Astrocyte (in vitro differentiated cells and primary cell): Measurements from ENCODE around the gene KCNG2. TPM values are rescaled to one million over a fixed set of nuclear protein-coding genes. Genes with fewer than 3 reads are reported as not detected.

ENCODE experiments used
- DNase-seq: peaks from one replicate; pipeline ENCODE4 v3.0.0-alpha.2; 2010; ENCODE audit warnings: low read depth
- FAIRE-seq: peaks from 2 replicates; lab custom pipeline; 2011; peaks lifted over from hg19 to GRCh38; lab: Jason Lieb, UNC
- H2AFZ ChIP-seq: 2 replicates; pipeline ENCODE4 v1.6.0; 2012; ENCODE audit warnings: low read depth, low read length, inconsistent platforms
- H3K27ac ChIP-seq: 2 replicates; pipeline ENCODE4 v1.5.1; 2011; ENCODE audit warnings: low read depth, low read length, inconsistent platforms
- H3K27me3 ChIP-seq: 2 replicates; pipeline ENCODE4 v1.6.0; 2011; ENCODE audit warnings: low read length, inconsistent platforms; ENCODE audit not compliant: insufficient read depth
- H3K36me3 ChIP-seq: 2 replicates; pipeline ENCODE4 v1.5.1; 2011; ENCODE audit warnings: low read length, inconsistent platforms; ENCODE audit not compliant: insufficient read depth
- H3K4me1 ChIP-seq: 2 replicates; pipeline ENCODE4 v1.5.1; 2011; ENCODE audit warnings: low read length, inconsistent platforms; ENCODE audit not compliant: insufficient read depth
- H3K4me2 ChIP-seq: 2 replicates; pipeline ENCODE4 v1.6.0; 2012; ENCODE audit warnings: low read length, inconsistent platforms
- H3K4me3 ChIP-seq: 2 replicates; pipeline ENCODE4 v1.5.1; 2011; ENCODE audit warnings: low read depth, mild to moderate bottlenecking, low read length, inconsistent platforms; ENCODE audit not compliant: insufficient read depth
- H3K79me2 ChIP-seq: 2 replicates; pipeline ENCODE4 v1.6.0; 2012; ENCODE audit warnings: mild to moderate bottlenecking, low read length, inconsistent platforms; ENCODE audit not compliant: insufficient read depth
- H3K9ac ChIP-seq: 2 replicates; pipeline ENCODE4 v1.6.0; 2012; ENCODE audit warnings: mild to moderate bottlenecking, low read length, inconsistent platforms
- H3K9me3 ChIP-seq: 2 replicates; pipeline ENCODE4 v1.5.1; 2012; ENCODE audit warnings: low read depth, mild to moderate bottlenecking, low read length, inconsistent platforms; ENCODE audit not compliant: insufficient read depth
- H4K20me1 ChIP-seq: 2 replicates; pipeline ENCODE4 v1.6.0; 2012; ENCODE audit warnings: low read length, inconsistent platforms; ENCODE audit not compliant: insufficient read depth
- H3K27ac Mint-ChIP-seq: one replicate; pipeline ENCODE4 v1.8.0; 2021; ENCODE audit warnings: mild to moderate bottlenecking, mixed read lengths; ENCODE audit not compliant: unreplicated experiment
- H3K27me3 Mint-ChIP-seq: one replicate; pipeline ENCODE4 v1.8.0; 2021; ENCODE audit warnings: low read depth, mixed read lengths; ENCODE audit not compliant: unreplicated experiment
- H3K36me3 Mint-ChIP-seq: one replicate; pipeline ENCODE4 v1.8.0; 2021; ENCODE audit warnings: low read depth, mixed read lengths; ENCODE audit not compliant: unreplicated experiment
- H3K4me1 Mint-ChIP-seq: one replicate; pipeline ENCODE4 v1.8.0; 2021; ENCODE audit warnings: low read depth, mixed read lengths; ENCODE audit not compliant: unreplicated experiment
- H3K4me3 Mint-ChIP-seq: one replicate; pipeline ENCODE4 v1.8.0; 2021; ENCODE audit warnings: mild to moderate bottlenecking, moderate library complexity, mixed read lengths; ENCODE audit not compliant: unreplicated experiment
- H3K9me3 Mint-ChIP-seq: one replicate; pipeline ENCODE4 v1.8.0; 2021; ENCODE audit warnings: mild to moderate bottlenecking, mixed read lengths; ENCODE audit not compliant: unreplicated experiment
- EZH2 ChIP-seq: IDR thresholded peaks from 2 replicates; pipeline ENCODE4 v1.6.1; 2012; ENCODE audit warnings: mild to moderate bottlenecking, low read length, inconsistent platforms; ENCODE audit not compliant: insufficient read depth
- total RNA-seq: library from RNA; stranded (reverse); gene quantifications from 2 replicates; pipeline ENCODE4 v1.2.1, GENCODE V29; 2021
- TF ChIP-seq, protein P1 (sequence below): IDR thresholded peaks from 2 replicates; pipeline ENCODE4 v1.5.1; 2011; ENCODE audit warnings: low read depth, mild to moderate bottlenecking, inconsistent platforms, low read length, moderate library complexity; ENCODE audit not compliant: insufficient read depth

The KCNG2 gene
- total RNA-seq, 1 donor from 2014 or later, result 0.16 TPM

DNA sequence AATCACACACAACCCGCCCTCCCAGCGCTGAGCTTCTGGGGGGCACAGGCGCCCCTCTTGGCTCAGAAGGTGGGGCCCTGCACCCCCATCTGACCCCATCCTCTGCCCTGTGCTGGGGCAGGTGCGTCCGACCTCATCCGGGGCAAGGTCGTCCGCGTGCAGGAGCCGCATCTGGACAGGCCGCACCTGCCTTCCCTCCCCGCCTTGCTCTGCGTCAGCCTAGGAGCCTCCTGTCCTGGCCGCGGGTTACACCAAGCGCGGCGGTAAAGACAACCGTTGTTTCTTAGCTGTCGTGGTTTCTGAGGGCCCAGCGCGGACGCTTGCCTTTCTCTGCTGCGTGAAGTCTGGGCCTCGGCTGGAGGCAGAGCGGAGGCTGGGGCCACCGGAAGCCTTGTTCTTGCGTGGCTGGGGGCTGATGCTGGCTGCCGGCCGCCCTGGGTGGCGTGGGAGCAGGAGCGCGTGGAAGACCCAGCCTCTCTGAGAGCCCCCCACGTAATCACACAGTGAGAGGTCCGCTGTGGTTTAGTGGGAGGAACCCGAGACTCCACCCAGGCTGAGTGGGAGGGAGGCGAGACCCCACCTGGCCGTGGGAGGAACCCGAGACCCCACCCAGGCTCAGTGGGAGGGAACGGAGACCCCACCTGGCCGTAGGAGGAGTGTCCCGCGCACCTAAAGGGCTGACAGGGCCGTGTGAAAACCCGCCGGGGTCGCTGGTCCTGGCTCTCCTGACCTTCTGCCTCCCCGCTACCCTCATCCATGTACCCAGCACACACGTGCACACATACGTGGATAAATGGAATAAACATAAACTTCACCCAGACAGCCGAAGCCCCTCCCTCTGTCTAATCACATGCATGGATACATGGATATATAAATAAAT lies 51.8 kb downstream of the KCNG2 start:
- TF ChIP-seq, protein P1, sequence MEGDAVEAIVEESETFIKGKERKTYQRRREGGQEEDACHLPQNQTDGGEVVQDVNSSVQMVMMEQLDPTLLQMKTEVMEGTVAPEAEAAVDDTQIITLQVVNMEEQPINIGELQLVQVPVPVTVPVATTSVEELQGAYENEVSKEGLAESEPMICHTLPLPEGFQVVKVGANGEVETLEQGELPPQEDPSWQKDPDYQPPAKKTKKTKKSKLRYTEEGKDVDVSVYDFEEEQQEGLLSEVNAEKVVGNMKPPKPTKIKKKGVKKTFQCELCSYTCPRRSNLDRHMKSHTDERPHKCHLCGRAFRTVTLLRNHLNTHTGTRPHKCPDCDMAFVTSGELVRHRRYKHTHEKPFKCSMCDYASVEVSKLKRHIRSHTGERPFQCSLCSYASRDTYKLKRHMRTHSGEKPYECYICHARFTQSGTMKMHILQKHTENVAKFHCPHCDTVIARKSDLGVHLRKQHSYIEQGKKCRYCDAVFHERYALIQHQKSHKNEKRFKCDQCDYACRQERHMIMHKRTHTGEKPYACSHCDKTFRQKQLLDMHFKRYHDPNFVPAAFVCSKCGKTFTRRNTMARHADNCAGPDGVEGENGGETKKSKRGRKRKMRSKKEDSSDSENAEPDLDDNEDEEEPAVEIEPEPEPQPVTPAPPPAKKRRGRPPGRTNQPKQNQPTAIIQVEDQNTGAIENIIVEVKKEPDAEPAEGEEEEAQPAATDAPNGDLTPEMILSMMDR, result no peak
- TF ChIP-seq EZH2, result no peak
- no peak overlapping the region for H3K4me2 ChIP-seq
- H3K4me3 Mint-ChIP-seq, result no peak overlapping the region
- H3K9ac ChIP-seq, result no peak overlapping the region
- no peaks in the 10 kb centered on the region for H3K36me3 ChIP-seq
- no peaks in the 10 kb centered on the region for H4K20me1 ChIP-seq
- H3K4me3 ChIP-seq, result no peak overlapping the region
- H3K9me3 ChIP-seq, result no peaks in the 10 kb centered on the region
- FAIRE-seq (no peak), DNase-seq (no peak)
- no peak overlapping the region for H3K27ac Mint-ChIP-seq
- no peaks in the 10 kb centered on the region for H3K9me3 Mint-ChIP-seq
- no peaks in the 10 kb centered on the region for H3K27me3 ChIP-seq
- peaks cover 3% of the 10 kb centered on the region for H3K4me1 Mint-ChIP-seq
- no peaks in the 10 kb centered on the region for H3K36me3 Mint-ChIP-seq
- H3K79me2 ChIP-seq, result no peaks in the 10 kb centered on the region
- H3K27ac ChIP-seq, result no peak overlapping the region
- peaks cover 5% of the 10 kb centered on the region for H3K27me3 Mint-ChIP-seq
- H3K4me1 ChIP-seq, result no peaks in the 10 kb centered on the region
- H2AFZ ChIP-seq, result no peak overlapping the region

DNA sequence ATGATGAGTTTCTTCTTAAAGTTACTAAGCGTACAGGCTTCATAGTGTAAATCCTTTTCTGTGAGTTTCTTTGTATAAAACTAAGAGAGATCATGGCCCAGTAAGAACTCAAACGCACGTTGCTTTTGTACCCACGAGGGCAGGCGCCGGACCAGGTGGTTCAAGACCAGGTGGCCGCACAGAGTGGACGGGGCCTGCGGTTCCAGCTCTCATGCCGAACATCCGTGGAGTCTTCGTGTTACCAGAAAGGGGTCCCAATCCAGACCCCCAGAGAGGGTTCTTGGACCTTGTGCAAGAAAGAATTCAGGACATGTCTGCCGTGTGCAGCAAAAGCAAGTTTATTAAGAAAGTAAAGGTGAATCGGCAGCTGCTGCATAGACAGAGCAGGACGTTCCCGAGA lies 53.0 kb downstream of the KCNG2 start:
- H3K4me3 Mint-ChIP-seq, result no peak overlapping the region

DNA sequence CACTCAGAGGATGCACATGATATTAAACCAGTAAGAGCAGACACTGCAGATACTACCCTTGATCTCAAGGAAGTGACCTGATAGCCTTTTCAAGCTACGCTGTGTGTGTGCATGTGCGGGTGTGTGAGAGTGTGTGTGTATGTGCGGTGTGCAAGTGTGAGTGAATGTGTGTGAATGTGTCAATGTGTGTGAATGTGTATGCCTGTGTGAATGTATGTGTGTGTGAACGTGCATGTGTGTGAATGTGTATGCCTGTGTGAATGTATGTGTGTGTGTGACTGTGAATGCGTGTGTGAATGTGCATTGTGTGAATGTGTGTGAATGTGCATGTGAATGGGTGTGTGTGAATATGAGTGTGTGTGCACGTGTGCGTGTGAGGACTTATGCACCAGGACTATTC lies 53.8 kb downstream of the KCNG2 start:
- Mint-ChIP-seq H3K27me3 (peaks cover 13% of the 10 kb centered on the region), H3K4me1 (peaks cover 3% of the 10 kb centered on the region), H3K9me3 (peaks cover 2% of the 10 kb centered on the region), H3K27ac (no peak overlapping the region), H3K4me3 (no peak overlapping the region), H3K36me3 (peaks cover 3% of the 10 kb centered on the region)
- H3K36me3 ChIP-seq, result no peaks in the 10 kb centered on the region
- no peak for DNase-seq
- no peak overlapping the region for H3K4me3 ChIP-seq
- no peak overlapping the region for H3K27ac ChIP-seq
- no peak for FAIRE-seq
- H3K27me3 ChIP-seq, result peaks cover 5% of the 10 kb centered on the region
- no peaks in the 10 kb centered on the region for H3K9me3 ChIP-seq
- no peak overlapping the region for H3K4me2 ChIP-seq
- no peaks in the 10 kb centered on the region for H4K20me1 ChIP-seq
- H2AFZ ChIP-seq, result no peak overlapping the region
- TF ChIP-seq, protein P1, result no peak
- no peak for TF ChIP-seq EZH2
- no peaks in the 10 kb centered on the region for H3K79me2 ChIP-seq
- no peaks in the 10 kb centered on the region for H3K4me1 ChIP-seq
- no peak overlapping the region for H3K9ac ChIP-seq

More for the DNA sequence above, 53.0 kb downstream of the KCNG2 start:
- TF ChIP-seq EZH2, result no peak
- H3K4me3 ChIP-seq, result no peak overlapping the region
- DNase-seq, result no peak
- FAIRE-seq, result no peak
- no peak overlapping the region for H3K27ac ChIP-seq
- Mint-ChIP-seq H3K36me3 (peaks cover 3% of the 10 kb centered on the region), H3K4me1 (peaks cover 3% of the 10 kb centered on the region), H3K9me3 (peaks cover 2% of the 10 kb centered on the region), H3K27ac (no peak overlapping the region), H3K27me3 (peaks cover 12% of the 10 kb centered on the region)
- H3K9ac ChIP-seq, result no peak overlapping the region
- no peak overlapping the region for H2AFZ ChIP-seq
- no peaks in the 10 kb centered on the region for H3K36me3 ChIP-seq
- no peaks in the 10 kb centered on the region for H4K20me1 ChIP-seq
- H3K27me3 ChIP-seq, result peaks cover 4% of the 10 kb centered on the region
- no peaks in the 10 kb centered on the region for H3K79me2 ChIP-seq
- H3K4me2 ChIP-seq, result no peak overlapping the region
- no peaks in the 10 kb centered on the region for H3K9me3 ChIP-seq
- H3K4me1 ChIP-seq, result no peaks in the 10 kb centered on the region
